Cardiac muscle cell (in vitro differentiated cells and primary cell): ENCODE measurements around the gene ZNF616. TPM values are rescaled to one million over a fixed set of nuclear protein-coding genes. Genes with fewer than 3 reads are reported as not detected.

Experiments used
- DNase-seq, 2 donors: peaks; one replicate each; pipeline versions ENCODE4 v3.0.0 to v3.0.0-alpha.2; 2010 to 2017; ENCODE audit warnings: low read depth in 1 of 2, low spot score in 1 of 2
- H3K27ac ChIP-seq: fragments of 200-600 bp; sonication (generic); 2 replicates; pipeline ENCODE4 v1.5.1; 2016
- H3K27me3 ChIP-seq: fragments of 200-600 bp; sonication (generic); 2 replicates; pipeline ENCODE4 v1.6.0; 2016; ENCODE audit warnings: control low read depth
- H3K36me3 ChIP-seq: fragments of 200-600 bp; sonication (generic); 2 replicates; pipeline ENCODE4 v1.5.1; 2016; ENCODE audit warnings: control low read depth
- H3K4me1 ChIP-seq: fragments of 200-600 bp; sonication (generic); 2 replicates; pipeline ENCODE4 v1.8.1; 2017; ENCODE audit warnings: low read depth, mild to moderate bottlenecking, mixed run types
- H3K4me3 ChIP-seq: fragments of 200-600 bp; sonication (generic); 2 replicates; pipeline ENCODE4 v1.5.1; 2016; ENCODE audit warnings: mild to moderate bottlenecking
- H3K9me3 ChIP-seq: fragments of 200-600 bp; sonication (generic); 2 replicates; pipeline ENCODE4 v1.5.1; 2017; ENCODE audit warnings: low read depth, mild to moderate bottlenecking, control low read depth
- polyA plus RNA-seq: library from polyadenylated mRNA; unstranded; fragments of >200 nt; fragmentation: Nextera tagmentation; extraction: Ambion mirVana; gene quantifications from 2 replicates; pipeline ENCODE4 v1.2.1, GENCODE V29; 2016
- total RNA-seq: library from RNA; depleted of rRNA; stranded (reverse); fragments of >200 nt; gene quantifications from 2 replicates; pipeline ENCODE4 v1.2.3, GENCODE V29; 2016
- TF ChIP-seq, protein P1 (sequence below): IDR thresholded peaks from 2 replicates; pipeline ENCODE4 v1.5.1; 2012; ENCODE audit warnings: low read depth, mild to moderate bottlenecking, low read length

Gene ZNF616
- total and polyA plus RNA-seq, 2 experiments from 2014 or later, result 7.7 to 11.9 TPM

DNA sequence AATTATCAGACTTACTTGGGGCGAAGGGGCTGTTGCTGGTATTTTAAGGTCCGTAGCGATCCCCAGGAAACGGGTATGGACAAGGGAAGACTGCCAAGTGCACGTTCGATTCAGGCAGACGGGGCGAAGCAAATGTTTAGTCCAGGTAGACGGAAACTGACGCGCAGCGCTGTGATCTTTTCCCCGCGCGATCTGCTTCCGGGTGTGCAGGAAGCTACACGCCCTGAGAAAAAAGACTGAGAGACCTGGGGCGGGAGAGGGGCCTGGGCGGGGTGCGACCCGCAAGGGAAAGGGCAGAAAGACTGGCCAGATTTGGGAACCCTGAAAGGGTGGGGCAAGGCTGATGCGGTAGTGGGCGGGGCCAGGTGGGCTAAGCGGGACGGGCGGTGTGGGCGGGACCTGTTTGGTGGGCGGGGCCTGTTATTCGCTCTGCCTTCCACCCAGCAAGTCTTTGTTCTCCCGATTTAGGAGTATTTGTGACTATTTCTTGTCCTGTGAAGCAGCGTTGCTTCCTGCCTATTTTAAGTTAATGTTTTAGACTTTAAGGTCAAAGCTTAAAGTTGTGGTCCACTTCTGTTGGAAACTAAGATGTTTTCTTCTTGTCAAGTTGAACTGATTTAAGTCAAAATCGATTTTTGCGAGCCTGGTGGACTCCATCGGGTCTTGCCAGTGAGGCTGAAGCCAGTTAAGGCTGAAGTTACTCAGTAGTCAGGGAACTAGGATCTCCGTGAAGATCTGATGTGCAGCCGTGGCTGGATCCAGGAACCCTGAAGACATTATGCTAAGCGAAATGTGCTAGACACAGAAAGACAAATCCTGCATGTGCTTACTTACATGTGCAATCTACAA, 31.8 kb upstream of the ZNF616 start, which contains the start of gene ZNF836:
TSS of gene ZNF836 (minus strand) at position 301 of the 849 bp plus-strand sequence. CDS start 3,549 bp downstream, outside the sequence.
- peaks cover 4% of the 10 kb centered on the region for H3K36me3 ChIP-seq
- no peaks in the 10 kb centered on the region for H3K27me3 ChIP-seq
- peak; percentile 81 to 87 for DNase-seq
- no peaks in the 10 kb centered on the region for H3K9me3 ChIP-seq
- peak within 1 kb of the TSS; percentile 60 for H3K4me3 ChIP-seq
- TF ChIP-seq, protein P1, sequence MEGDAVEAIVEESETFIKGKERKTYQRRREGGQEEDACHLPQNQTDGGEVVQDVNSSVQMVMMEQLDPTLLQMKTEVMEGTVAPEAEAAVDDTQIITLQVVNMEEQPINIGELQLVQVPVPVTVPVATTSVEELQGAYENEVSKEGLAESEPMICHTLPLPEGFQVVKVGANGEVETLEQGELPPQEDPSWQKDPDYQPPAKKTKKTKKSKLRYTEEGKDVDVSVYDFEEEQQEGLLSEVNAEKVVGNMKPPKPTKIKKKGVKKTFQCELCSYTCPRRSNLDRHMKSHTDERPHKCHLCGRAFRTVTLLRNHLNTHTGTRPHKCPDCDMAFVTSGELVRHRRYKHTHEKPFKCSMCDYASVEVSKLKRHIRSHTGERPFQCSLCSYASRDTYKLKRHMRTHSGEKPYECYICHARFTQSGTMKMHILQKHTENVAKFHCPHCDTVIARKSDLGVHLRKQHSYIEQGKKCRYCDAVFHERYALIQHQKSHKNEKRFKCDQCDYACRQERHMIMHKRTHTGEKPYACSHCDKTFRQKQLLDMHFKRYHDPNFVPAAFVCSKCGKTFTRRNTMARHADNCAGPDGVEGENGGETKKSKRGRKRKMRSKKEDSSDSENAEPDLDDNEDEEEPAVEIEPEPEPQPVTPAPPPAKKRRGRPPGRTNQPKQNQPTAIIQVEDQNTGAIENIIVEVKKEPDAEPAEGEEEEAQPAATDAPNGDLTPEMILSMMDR, result no peak
- peak within 1 kb of the TSS; percentile 13 for H3K27ac ChIP-seq
- H3K4me1 ChIP-seq, result no peaks in the 10 kb centered on the region

DNA sequence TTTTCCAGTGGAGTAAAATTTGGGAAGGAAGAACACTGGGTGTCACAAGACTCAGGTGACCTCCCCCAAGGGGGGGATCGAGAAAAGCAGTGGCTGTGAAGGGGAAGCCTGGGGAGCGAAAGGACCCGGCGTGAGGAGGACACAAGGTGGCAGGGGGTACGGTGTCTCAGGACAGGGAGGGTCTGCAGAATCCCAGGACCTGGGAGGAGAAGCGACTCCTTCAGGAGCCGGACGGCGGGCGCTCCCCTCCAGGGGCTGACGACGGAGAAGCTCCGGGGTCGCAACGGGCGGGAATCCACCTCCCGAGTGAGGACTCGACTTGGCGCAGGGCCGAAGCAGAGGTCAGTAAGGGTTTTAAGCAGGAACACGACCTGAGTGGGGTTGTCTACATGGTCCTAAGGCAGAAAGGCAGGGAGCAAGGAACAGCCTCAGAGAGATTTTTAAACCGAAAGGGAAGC, 31.2 kb upstream of the ZNF616 start:
- TF ChIP-seq, protein P1, result no peak
- peak in 1 of 2 donors; percentile 39 for DNase-seq
- H3K36me3 ChIP-seq, result peaks cover 4% of the 10 kb centered on the region
- no peak overlapping the region for H3K27ac ChIP-seq
- H3K4me1 ChIP-seq, result no peaks in the 10 kb centered on the region
- H3K4me3 ChIP-seq, result peak overlapping the region; percentile 60
- no peaks in the 10 kb centered on the region for H3K9me3 ChIP-seq
- no peaks in the 10 kb centered on the region for H3K27me3 ChIP-seq

DNA sequence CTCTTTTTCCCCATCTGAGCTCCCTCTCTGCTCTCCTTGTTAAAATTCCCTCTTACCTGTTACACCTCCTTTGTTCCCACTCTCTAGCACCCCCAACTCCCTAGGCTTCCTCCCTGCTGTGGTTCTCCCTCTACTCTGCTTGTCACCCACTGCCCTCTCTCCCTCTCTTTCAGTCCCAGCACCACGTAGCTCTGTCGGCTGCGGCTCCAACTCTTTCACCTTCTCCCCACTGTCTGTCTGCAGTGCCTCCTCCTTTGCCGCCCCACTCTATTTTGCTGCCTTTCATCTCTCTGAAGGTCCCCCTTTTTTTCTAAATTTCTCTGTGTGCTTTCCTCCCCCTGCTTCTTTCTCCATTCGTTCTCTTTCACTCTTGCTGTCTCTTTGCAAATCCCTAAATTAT, 30.6 kb upstream of the ZNF616 start:
- DNase-seq, result no peak
- Histone ChIP-seq H3K4me1 (no peaks in the 10 kb centered on the region), H3K36me3 (peaks cover 4% of the 10 kb centered on the region), H3K27ac (no peak overlapping the region), H3K4me3 (peak overlapping the region; percentile 60), H3K9me3 (no peaks in the 10 kb centered on the region), H3K27me3 (no peaks in the 10 kb centered on the region)
- TF ChIP-seq, protein P1, result no peak

DNA sequence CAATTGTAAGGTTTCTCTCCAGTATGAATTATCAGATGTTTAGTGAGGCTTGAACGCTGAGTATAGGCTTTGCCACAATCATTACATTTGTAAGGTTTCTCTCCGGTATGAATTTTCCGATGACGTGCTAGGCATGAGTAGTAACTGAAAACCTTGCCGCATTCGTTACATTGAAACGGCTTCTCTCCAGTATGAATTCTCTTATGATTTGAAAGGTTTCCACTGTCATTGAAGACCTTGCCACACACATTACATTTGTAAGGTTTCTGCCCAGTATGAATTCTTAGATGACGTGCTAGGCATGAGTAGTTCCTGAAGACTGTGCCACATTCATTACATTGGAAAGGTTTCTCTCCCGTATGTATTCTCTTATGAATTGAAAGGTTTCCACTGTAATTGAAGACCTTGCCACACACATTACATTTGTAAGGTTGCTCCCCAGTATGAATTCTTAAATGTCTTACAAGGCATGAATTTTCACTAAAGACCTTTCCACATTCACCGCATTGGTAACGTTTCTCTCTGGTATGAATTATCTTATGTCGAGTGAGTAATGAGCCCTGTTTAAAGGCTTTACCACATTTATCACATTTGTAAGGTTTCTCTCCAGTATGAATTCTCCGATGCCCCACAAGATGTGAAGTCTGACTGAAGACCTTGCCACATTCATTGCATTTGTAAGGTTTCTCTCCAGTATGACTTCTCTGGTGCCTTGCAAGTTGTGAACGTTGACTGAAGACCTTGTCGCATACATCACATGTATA, 16.0 kb upstream of the ZNF616 start:
- no peak for DNase-seq
- TF ChIP-seq, protein P1, result no peak
- peaks cover 15% of the 10 kb centered on the region for H3K36me3 ChIP-seq
- peaks cover 9% of the 10 kb centered on the region for H3K9me3 ChIP-seq
- H3K27ac ChIP-seq, result no peak overlapping the region
- no peaks in the 10 kb centered on the region for H3K27me3 ChIP-seq
- H3K4me3 ChIP-seq, result no peak overlapping the region
- no peaks in the 10 kb centered on the region for H3K4me1 ChIP-seq

DNA sequence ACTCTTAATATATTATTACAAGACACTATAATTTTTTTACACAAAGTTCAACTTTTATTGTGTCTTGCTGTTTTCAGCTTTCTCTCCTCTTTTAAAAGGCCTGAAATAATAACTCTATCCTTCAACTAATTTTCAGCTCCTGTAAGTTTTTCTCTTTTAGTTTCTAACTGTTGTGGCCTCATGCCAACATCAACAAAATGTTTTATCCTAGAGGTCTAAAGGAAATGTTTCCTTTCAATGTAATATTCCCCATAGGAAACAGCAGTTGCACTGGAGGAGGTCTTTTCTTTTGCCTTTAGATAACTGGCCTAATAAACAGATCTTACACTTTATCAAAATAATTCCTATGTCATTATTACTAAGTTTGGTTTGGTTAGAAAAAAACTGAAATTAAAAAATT, 8.5 kb upstream of the ZNF616 start:
- TF ChIP-seq, protein P1, result no peak
- H3K4me1 ChIP-seq, result no peaks in the 10 kb centered on the region
- H3K9me3 ChIP-seq, result no peaks in the 10 kb centered on the region

More for the DNA sequence above, 8.5 kb upstream of the ZNF616 start:
- no peak for DNase-seq
- H3K27ac ChIP-seq, result no peak overlapping the region
- no peaks in the 10 kb centered on the region for H3K27me3 ChIP-seq
- H3K4me3 ChIP-seq, result no peak overlapping the region
- no peaks in the 10 kb centered on the region for H3K36me3 ChIP-seq
